HepG2 (cell line): Measurements from ENCODE around the gene NXNL2. TPM values are rescaled to one million over a fixed set of nuclear protein-coding genes. Genes with fewer than 3 reads are reported as not detected.

ENCODE experiments used
- ATAC-seq: fragments of 200-7000 bp; cut with Tn5 transposase; 3 replicates; pipeline ENCODE4 v1.9.1; 2020; ENCODE audit warnings: mild to moderate bottlenecking, moderate library complexity
- BruUV-seq: library from RNA; stranded (reverse); fragments of 400-500 nt; replicated peaks from 2 replicates; lab custom pipeline; 2021; lab: Mats Ljungman, UMichigan
- CTCF ChIA-PET: fragments of 300-600 bp; formaldehyde crosslinking; extraction: SDS; loops from one replicate; lab custom pipeline; 2021; ENCODE audit warnings: low total read pairs, inconsistent platforms, low intra/inter-chr PET ratio; lab: Yijun Ruan, JAX
- POLR2A ChIA-PET: fragments of 350-600 bp; sonication (Branson Sonifier 250); formaldehyde crosslinking; loops from one replicate; lab custom pipeline; 2020; ENCODE audit warnings: antibody characterized with exemption, inconsistent platforms; lab: Yijun Ruan, JAX
- DNase-seq: peaks from one replicate; pipeline ENCODE4 v3.0.0-alpha.2; 2015; ENCODE audit warnings: low spot score
- FAIRE-seq: peaks from 3 replicates; lab custom pipeline; 2011; peaks lifted over from hg19 to GRCh38; lab: Jason Lieb, UNC
- H2AFZ ChIP-seq: one replicate; pipeline ENCODE4 v1.6.1; 2011; ENCODE audit warnings: low read length, inconsistent platforms
- H3K27ac ChIP-seq: fragments of 300-600 bp; 3 replicates; pipeline ENCODE4 v1.8.0; 2011; ENCODE audit warnings: mixed run types, mild to moderate bottlenecking, mixed read lengths, low read length, inconsistent platforms; ENCODE audit not compliant: insufficient read depth; ENCODE audit errors: extremely low read length
- H3K27me3 ChIP-seq, 2 experiments: fragments of 200-600 bp in 1 of 2; 2 replicates in 1 of 2; 3 replicates in 1 of 2; pipeline versions ENCODE4 v1.6.0 to v1.8.0; 2011; ENCODE audit warnings: low read length in 2 of 2, mild to moderate bottlenecking in 2 of 2, moderate library complexity in 2 of 2, inconsistent platforms in 1 of 2; ENCODE audit not compliant: insufficient read depth in 2 of 2, control insufficient read depth in 1 of 2
- H3K36me3 ChIP-seq, 2 experiments: fragments of 200-600 bp in 1 of 2; replicated peaks in 1 of 2; 2 replicates in 1 of 2; 3 replicates in 1 of 2; pipeline versions ENCODE4 v1.5.1 to v1.8.0; 2011; ENCODE audit warnings: low read length in 2 of 2, inconsistent platforms in 1 of 2; ENCODE audit not compliant: insufficient read depth in 2 of 2, control insufficient read depth in 1 of 2
- H3K4me1 ChIP-seq: 2 replicates; pipeline ENCODE4 v1.5.1; 2012; ENCODE audit warnings: low read length, inconsistent platforms; ENCODE audit not compliant: insufficient read depth
- H3K4me2 ChIP-seq: 2 replicates; pipeline ENCODE4 v1.6.0; 2011; ENCODE audit warnings: low read depth, low read length, inconsistent platforms
- H3K4me3 ChIP-seq, 3 experiments: fragments of 200-600 bp in 1 of 3; sonication (generic), shearing (Covaris generic) in 1 of 3; replicated peaks in 1 of 3; 2 replicates each; pipeline ENCODE4 v1.5.1; 2011 to 2016; ENCODE audit warnings: low read length in 3 of 3, inconsistent platforms in 2 of 3, low read depth in 2 of 3, mild to moderate bottlenecking in 2 of 3, control low read depth in 1 of 3, mixed read lengths in 1 of 3; ENCODE audit not compliant: insufficient read depth in 1 of 3
- H3K79me2 ChIP-seq: one replicate; pipeline ENCODE4 v1.6.1; 2011; ENCODE audit warnings: low read length, inconsistent platforms; ENCODE audit not compliant: insufficient read depth
- H3K9ac ChIP-seq: 2 replicates; pipeline ENCODE4 v1.6.0; 2011; ENCODE audit warnings: mild to moderate bottlenecking, low read depth, low read length, inconsistent platforms; ENCODE audit not compliant: insufficient read depth
- H3K9me3 ChIP-seq: 2 replicates; pipeline ENCODE4 v1.5.1; 2012; ENCODE audit warnings: mild to moderate bottlenecking, low read length
- H4K20me1 ChIP-seq: 2 replicates; pipeline ENCODE4 v1.6.0; 2011; ENCODE audit warnings: inconsistent platforms, mild to moderate bottlenecking, low read length, moderate library complexity; ENCODE audit not compliant: insufficient read depth
- ARNTL ChIP-seq: sonication (generic); formaldehyde crosslinking; IDR thresholded peaks from 2 replicates; pipeline ENCODE4 v1.4.0; 2020; ENCODE audit warnings: mild to moderate bottlenecking, missing genetic modification reagents
- ATM ChIP-seq: fragments of 450-650 bp; IDR thresholded peaks from 2 replicates; pipeline ENCODE4 v1.7.1; 2017; ENCODE audit warnings: mild to moderate bottlenecking, borderline replicate concordance
- BHLHE40 ChIP-seq: IDR thresholded peaks from 2 replicates; pipeline ENCODE4 v1.6.1; 2011; ENCODE audit warnings: low read length, improper control_type of control experiment
- CCDC6 ChIP-seq: sonication (generic); formaldehyde crosslinking; IDR thresholded peaks from 2 replicates; pipeline ENCODE4 v1.8.1; 2022; ENCODE audit warnings: mild to moderate bottlenecking, missing genetic modification reagents, moderate library complexity
- DDIT3 ChIP-seq: sonication (generic); formaldehyde crosslinking; IDR thresholded peaks from 2 replicates; pipeline ENCODE4 v1.4.0; 2020; ENCODE audit warnings: mild to moderate bottlenecking, missing genetic modification reagents
- MTF1 ChIP-seq: sonication (generic); formaldehyde crosslinking; IDR thresholded peaks from 2 replicates; pipeline ENCODE4 v1.5.0; 2020; ENCODE audit warnings: missing genetic modification reagents
- NCOR1 ChIP-seq: fragments of 200-600 bp; sonication (generic); IDR thresholded peaks from 2 replicates; pipeline ENCODE4 v1.7.0; 2017; ENCODE audit warnings: antibody characterized with exemption, low read length, borderline replicate concordance
- SCMH1 ChIP-seq: sonication (generic); formaldehyde crosslinking; IDR thresholded peaks from 2 replicates; pipeline ENCODE4 v1.9.0; 2021; ENCODE audit warnings: missing genetic modification reagents, mild to moderate bottlenecking, borderline replicate concordance
- SMARCC2 ChIP-seq: fragments of 450-650 bp; IDR thresholded peaks from 2 replicates; pipeline ENCODE4 v1.6.1; 2017; ENCODE audit warnings: antibody characterized with exemption, mild to moderate bottlenecking
- ZFP62 ChIP-seq: sonication (generic); formaldehyde crosslinking; IDR thresholded peaks from 2 replicates; pipeline ENCODE4 v1.4.0; 2020; ENCODE audit warnings: missing genetic modification reagents
- ZFP90 ChIP-seq: sonication (generic); formaldehyde crosslinking; IDR thresholded peaks from 2 replicates; pipeline ENCODE4 v1.8.0; 2022; ENCODE audit warnings: missing genetic modification reagents, mild to moderate bottlenecking, inconsistent platforms, borderline replicate concordance
- ZNF331 ChIP-seq: sonication (generic); formaldehyde crosslinking; IDR thresholded peaks from 2 replicates; pipeline ENCODE4 v1.4.0; 2020; ENCODE audit warnings: missing genetic modification reagents
- ZNF431 ChIP-seq: sonication (generic); formaldehyde crosslinking; IDR thresholded peaks from 2 replicates; pipeline ENCODE4 v1.9.0; 2022; ENCODE audit warnings: missing genetic modification reagents, low read depth, mild to moderate bottlenecking, borderline replicate concordance
- ZSCAN30 ChIP-seq: sonication (generic); formaldehyde crosslinking; IDR thresholded peaks from 2 replicates; pipeline ENCODE4 v1.5.0; 2020; ENCODE audit warnings: mild to moderate bottlenecking, missing genetic modification reagents
- WGBS: methylation state at CpG from one replicate; pipeline ENCODE4 v1.1.6; 2017; ENCODE audit warnings: low lambda C conversion rate; 5-methylcytosine and 5-hydroxymethylcytosine counted together
- in situ Hi-C: cut with HindIII; loops from 2 replicates; pipeline ENCODE4 v1.10.0; 2017; ENCODE audit warnings: low pct_unique_long_range_greater_than_20kb; ENCODE audit not compliant: extremely low pct_ligation_motif_present
- intact Hi-C: fragments of 100-400 bp; cut with micrococcal nuclease; formaldehyde crosslinking; loops from one replicate; pipeline ENCODE4 v1.10.0; 2022; ENCODE audit not compliant: unreplicated experiment
- polyA plus RNA-seq, 8 experiments: library from polyadenylated mRNA; depleted of rRNA in 3 of 8; stranded (reverse) in 7 of 8; unstranded in 1 of 8; fragments of >200 nt; fragmentation: Illumina TruSeq in 4 of 8; extraction: Trizol in 4 of 8; gene quantifications; 2 replicates each; pipeline versions ENCODE4 v1.2.1 to v1.2.3, GENCODE V29; 2011 to 2016; ENCODE audit warnings: low read depth in 4 of 8, missing spikeins in 1 of 8, mixed read lengths in 1 of 8; ENCODE audit not compliant: insufficient read depth in 1 of 8
- total RNA-seq, 5 experiments: library from RNA; depleted of rRNA; stranded (reverse); fragments of >200 nt; fragmentation: Illumina TruSeq; extraction: Trizol; gene quantifications; 2 replicates each; pipeline ENCODE4 v1.2.3, GENCODE V29; 2016; ENCODE audit warnings: low read depth in 1 of 5
- TF ChIP-seq, protein P1 (sequence below): sonication (generic); formaldehyde crosslinking; IDR thresholded peaks from 2 replicates; pipeline ENCODE4 v1.9.0; 2022; ENCODE audit warnings: low read depth, missing genetic modification reagents

NXNL2 gene
- total and polyA plus RNA-seq, 2 of the 13 experiments (the other 11 are each of a cell fraction or from before 2014, with no cell fraction given) = not detected

GRCh38 chr9:88583901-88584596 lies 49.1 kb downstream of the NXNL2 start:
- CTCF ChIA-PET = no interaction called here
- Histone ChIP-seq H3K4me2 (no peak overlapping the region), H3K27ac (no peak overlapping the region), H3K36me3 (no peaks in the 10 kb centered on the region), H3K4me1 (no peaks in the 10 kb centered on the region), H3K27me3 (peaks cover 2 to 17% of the 10 kb centered on the region in 2 experiments; a peak in 2 of 5 replicates), H3K9ac (no peak overlapping the region), H3K79me2 (no peaks in the 10 kb centered on the region), H4K20me1 (no peaks in the 10 kb centered on the region), H3K9me3 (no peaks in the 10 kb centered on the region), H3K4me3 (no peak overlapping the region), H2AFZ (no peak overlapping the region)
- ATAC-seq (no peak), FAIRE-seq (no peak), DNase-seq (no peak)
- no TSS peak for BruUV-seq
- intact Hi-C loops (no loop called here), in situ Hi-C loops (no loop called here)
- POLR2A ChIA-PET = no interaction called here
- 46% methylated on average over 8 of the region's 8 CpGs for WGBS
- TF ChIP-seq CCDC6 = no peak
- TF ChIP-seq SCMH1 = no peak
- TF ChIP-seq MTF1 (CRISPR knock-in tag) = no peak
- no peak for TF ChIP-seq ZFP62 (CRISPR knock-in tag)
- TF ChIP-seq ATM = no peak
- TF ChIP-seq ZFP90 (CRISPR knock-in tag) = no peak
- TF ChIP-seq ZNF431 = no peak
- TF ChIP-seq ZSCAN30 = no peak
- TF ChIP-seq DDIT3 (CRISPR knock-in tag) = no peak
- no peak for TF ChIP-seq ARNTL (CRISPR knock-in tag)
- no peak for TF ChIP-seq SMARCC2
- TF ChIP-seq NCOR1 = no peak
- TF ChIP-seq BHLHE40 = no peak
- no peak for TF ChIP-seq ZNF331
- TF ChIP-seq, protein P1, sequence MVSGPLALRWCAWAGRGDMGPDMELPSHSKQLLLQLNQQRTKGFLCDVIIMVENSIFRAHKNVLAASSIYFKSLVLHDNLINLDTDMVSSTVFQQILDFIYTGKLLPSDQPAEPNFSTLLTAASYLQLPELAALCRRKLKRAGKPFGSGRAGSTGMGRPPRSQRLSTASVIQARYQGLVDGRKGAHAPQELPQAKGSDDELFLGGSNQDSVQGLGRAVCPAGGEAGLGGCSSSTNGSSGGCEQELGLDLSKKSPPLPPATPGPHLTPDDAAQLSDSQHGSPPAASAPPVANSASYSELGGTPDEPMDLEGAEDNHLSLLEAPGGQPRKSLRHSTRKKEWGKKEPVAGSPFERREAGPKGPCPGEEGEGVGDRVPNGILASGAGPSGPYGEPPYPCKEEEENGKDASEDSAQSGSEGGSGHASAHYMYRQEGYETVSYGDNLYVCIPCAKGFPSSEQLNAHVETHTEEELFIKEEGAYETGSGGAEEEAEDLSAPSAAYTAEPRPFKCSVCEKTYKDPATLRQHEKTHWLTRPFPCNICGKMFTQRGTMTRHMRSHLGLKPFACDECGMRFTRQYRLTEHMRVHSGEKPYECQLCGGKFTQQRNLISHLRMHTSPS (CRISPR knock-in tag) = no peak
